Stimulated activated CD4-positive, alpha-beta T cell treated with anti-CD3 and anti-CD28 coated beads, Interleukin-1b, Interleukin-23, amount 100 ng/mL, for 24 hours (primary cell): ENCODE measurements around the gene ACSF3.
"Not testable (repeated sequence)": the region's sequence is repeated elsewhere in the genome, so short reads cannot be mapped to it uniquely, and the experiment has no call there.

Experiments
- DNase-seq, 4 experiments: peaks; one replicate each; pipeline ENCODE4 v3.0.0-alpha.2; 2020; ENCODE audit warnings: low read depth in 4 of 4, low spot score in 1 of 4

ACSF3 gene

GRCh38 chr16:89055894-89056555 lies 37.6 kb upstream of the ACSF3 start:
- no peak for DNase-seq

DNA sequence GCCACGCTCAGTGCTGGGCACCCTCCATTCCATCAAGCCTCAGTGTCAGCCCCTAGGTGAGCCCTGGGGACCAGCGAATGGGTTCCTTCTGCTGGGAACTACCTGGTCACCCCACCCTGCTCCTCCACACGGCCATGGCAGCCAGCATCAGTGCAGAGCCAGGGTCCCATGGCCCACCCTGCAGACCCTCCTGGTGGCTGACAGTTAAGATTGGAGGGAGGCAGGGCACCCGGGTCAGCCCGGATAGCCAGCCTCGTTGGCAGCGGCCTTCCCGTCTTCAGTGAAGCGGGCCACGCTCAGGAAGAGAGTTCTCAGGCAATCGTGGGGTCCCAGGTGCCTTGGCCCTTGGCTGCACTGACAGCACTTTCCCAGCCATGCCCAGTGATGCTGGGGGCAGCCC lies 37.1 kb upstream of the ACSF3 start:
- DNase-seq = no peak

- DNase-seq = no peak
Measured at GRCh38 chr16:89057738-89058137, 35.9 kb upstream of the ACSF3 start.

DNA sequence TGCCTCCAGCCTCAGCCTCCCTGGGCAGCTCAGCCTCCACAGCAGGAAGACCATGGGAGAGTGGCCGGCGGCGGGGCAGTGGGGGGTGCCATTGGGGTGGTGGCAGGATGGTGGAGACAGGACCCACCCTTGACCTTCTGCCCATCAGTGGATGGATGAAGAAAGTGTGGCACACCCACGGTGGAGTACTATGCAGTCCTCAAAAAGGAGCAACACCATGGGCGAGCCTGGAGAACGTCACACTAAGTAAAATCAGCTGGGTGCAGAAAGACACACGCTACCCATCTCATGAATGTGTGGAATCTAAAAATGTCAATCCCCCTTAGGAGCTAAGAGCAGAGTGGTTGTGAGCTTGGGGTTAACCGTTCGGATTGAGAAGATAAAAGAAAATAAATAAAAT lies 34.8 kb upstream of the ACSF3 start:
- no peak for DNase-seq

DNA sequence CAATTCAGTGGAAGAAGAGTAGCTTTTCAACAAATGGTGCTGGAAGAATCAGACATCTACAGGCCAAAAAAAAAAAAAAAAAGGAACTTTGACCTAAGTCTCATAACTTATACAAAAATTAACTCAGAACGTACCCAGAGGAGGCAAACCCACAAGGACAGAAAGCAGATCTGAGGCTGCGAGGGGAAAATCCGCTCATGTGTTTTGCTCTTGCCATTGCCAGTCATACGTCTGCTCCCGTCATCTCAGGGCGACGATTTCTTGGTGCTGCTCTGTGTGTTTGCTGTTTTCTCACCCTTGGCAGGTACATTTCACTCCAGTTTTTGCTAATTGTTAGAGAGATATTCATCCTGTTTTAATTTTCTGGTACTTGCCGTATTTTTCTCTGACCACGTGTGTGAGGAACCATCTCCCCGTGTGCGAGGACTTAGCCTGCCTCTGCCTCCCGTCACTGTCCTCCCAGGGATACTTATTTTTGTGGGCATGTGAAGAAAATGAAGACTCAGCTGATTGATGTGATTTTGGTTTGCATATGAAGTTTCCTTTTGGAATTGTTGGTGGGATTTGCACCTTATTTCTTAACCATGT lies 33.4 kb upstream of the ACSF3 start:
- DNase-seq = no peak

GRCh38 chr16:89061086-89061485 lies 32.6 kb upstream of the ACSF3 start:
- DNase-seq = no peak

- no peak for DNase-seq
Measured at GRCh38 chr16:89061590-89062380, 31.9 kb upstream of the ACSF3 start.

DNA sequence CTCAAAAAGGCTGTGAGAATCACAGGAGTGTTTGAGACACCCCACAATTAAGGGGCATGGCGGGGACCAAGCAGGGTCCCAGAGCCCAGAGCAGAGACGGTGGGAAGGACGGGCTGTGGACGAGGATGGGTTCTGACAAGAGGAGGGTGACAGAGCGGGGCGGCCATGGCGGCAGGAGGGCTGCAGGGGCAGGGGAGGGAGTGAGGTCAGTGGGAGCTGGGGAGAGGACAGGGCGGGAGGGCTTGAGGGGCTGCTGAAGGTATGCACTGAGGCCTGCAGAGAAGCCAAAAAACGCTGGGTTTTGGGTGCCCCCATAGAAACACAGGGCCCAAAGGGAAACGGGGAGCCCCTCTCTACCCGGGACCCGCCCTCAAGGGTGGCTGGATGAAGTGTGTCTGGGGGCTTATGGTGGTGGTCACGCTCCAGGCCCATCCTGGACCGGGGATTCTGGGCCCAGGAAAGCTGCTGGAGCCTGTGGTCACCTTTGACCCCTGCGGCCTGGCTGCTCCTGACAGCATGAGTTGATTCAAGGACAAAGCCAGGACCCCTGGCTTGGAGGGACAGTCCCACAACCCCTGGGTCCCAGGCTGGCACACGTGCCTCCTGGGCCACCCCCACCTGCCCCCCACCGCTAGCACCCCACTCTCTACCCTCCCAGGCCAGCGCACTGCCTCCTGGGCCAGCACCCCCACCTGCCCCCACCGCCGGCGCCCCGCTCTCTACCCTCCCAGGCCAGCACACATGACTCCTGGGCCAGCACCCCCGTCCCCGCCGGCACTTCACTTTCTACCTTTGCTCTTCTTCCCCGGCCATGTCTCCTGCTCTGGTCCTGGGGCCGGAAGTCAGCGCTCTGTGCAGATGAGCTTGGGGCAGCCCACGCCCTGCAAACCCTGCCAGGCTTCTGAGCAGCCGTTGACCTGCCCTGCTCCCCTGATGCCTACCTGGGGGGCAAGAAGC lies 31.0 kb upstream of the ACSF3 start:
- DNase-seq = no peak

GRCh38 chr16:89063768-89064320 lies 29.8 kb upstream of the ACSF3 start:
- no peak for DNase-seq

DNA sequence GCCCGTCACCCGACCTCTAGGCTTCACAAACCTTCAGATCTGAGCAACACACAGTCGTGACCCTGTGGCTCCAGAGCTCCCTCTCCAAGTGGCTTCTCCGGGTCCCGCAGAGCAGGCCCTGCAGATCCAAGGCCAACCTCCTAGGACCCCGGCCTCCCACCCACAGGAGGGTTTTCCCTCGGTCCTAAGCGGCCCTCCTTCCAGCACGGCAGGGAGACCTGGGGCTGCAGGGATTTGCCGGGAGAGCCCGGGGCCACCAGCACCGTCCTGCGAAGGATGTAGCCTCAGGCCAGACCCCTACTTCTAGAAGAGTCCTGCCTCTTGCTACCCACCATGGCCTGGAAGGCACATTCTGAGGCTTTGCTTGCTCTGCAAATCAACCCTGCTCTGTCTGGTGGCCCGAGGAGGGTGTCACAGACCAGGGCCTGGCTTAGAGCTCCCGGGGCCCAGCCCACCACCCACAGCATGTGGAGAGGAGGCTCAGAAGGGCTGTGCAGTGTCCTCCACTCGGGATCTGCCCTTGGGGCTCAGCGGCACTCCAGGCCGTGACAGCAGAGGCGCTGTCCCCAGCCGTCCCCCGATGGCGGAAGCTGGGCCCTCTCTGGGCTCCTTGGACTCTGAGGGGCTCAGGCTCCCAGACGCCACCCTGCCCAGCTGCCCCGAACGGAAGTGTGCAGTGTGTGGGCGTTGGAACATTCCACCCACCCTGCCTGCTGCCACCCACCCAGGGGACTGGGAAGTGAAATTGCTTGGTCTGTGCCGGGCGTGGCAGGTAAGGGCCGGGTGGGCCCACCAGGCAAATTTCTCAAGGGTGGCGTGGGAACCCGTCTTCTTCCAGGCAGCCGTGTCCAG lies 28.8 kb upstream of the ACSF3 start:
- DNase-seq = no peak

DNA sequence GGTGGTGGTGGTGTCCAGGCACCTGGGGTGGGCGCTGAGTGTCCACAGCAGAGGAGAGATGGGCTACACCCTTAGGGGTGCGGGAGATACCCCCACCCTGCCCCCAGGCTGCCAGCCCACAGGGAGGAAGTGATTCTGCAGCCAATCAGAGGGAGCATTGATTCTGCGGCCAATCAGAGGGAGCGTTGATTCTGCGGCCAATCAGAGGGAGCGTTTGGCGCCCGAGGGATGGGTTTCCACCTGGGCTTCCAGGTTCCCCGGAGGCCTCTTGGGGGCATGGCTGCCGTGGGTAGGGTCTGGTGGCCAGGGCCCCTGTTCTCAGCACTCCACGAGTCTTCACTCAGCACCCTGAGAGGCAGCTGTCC lies 28.2 kb upstream of the ACSF3 start:
- no peak for DNase-seq

DNA sequence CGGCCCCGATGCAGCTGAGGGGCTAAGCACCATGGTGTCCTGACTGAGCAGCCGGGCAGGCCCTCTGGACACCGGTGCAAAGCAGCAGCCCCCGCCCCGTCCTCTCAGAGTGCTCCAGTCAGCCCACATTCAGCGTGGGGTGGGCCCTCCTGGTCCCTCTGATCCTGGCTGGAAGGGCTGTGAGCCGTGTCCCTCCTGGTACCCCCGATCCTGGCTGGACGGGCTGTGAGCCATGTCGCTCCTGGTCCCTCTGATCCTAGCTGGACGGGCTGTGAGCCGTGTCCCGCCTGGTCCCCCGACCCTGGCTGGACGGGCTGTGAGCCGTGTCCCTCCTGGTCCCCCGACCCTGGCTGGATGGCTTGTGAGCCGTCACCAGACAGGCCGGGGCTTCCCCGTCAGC lies 26.9 kb upstream of the ACSF3 start:
- DNase-seq = no peak

DNA sequence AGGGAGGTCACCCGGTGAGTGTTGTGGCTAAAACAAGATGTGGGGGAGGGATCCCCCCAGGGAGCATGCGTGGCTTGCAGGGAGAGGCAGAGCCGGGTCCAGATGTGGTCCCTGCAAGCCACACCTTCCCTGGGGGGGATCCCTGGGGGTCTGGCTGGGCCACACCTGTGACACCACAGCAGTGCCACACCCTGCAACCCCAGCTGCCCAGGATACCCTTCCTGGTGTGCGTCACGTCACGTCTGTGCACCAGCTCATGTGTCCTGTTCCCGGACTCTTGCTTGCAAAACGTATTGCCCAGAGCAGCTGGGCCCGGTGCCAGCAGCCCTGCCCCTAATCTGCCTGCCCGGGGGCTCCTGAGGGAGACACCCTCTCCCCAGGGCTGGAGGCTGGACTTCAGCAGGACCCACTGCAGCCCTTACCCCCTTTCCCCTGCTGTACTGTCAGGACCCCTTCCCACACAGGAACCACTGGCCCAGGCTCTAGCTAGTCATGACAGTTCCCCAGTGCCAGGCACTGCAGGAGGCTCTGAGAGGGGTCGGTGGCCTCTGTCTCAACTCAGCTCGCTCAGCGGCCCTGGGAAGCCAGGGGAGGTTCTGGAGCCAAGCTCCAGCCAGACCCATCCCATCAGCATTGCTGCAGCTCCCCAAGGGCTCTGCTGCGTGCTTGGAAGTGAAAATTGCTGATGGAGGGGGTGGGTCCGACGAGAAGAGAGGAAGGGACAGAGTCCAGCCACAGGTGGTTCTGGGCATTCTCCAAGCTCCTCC lies 25.8 kb upstream of the ACSF3 start:
- no peak for DNase-seq

GRCh38 chr16:89068814-89069616 lies 24.6 kb upstream of the ACSF3 start:
- DNase-seq = not testable (repeated sequence)

DNA sequence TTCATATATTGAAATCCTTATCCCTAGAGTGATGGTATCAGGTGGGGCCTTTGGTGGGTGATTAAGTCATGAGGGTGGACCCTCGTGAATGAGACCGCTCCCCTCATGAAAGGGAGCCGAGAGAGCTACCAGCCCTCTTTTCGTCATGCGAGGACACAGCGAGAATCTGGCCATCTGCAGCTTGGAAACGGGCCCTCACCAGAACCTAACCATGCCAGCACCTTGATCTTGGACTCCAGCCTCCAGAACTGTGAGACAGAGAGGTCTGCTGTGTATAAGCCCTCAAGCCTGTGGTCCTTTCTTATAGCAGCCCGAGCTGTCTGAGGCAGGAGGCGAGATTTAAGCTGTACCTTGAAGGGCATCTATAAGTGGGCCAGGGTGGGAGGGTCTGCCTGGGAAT lies 23.7 kb upstream of the ACSF3 start:
- no peak for DNase-seq

DNA sequence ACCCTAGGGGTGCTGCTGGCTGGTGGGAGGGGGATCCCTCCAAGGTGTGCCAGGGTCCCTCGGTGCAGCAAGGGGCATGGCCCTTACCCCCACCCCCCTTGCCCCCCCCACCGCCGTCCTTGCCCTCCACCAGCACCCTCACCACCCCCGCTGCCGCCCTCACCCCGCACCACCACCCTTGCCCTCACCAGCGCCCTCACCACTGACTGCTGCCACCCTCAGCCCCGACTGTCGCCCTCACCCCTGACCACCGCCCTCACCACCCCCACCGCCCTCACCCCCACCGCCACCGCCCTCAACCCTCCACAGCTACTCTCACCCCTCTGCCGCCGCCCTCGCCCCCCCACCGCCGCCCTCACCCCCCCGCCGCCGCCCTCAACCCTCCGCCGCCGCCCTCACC lies 23.1 kb upstream of the ACSF3 start:
- no peak for DNase-seq

GRCh38 chr16:89071686-89072547 lies 21.7 kb upstream of the ACSF3 start:
- no peak for DNase-seq
